ENCODE data around the gene TCAP. TPM values are rescaled to one million over a fixed set of nuclear protein-coding genes. Genes with fewer than 3 reads are reported as not detected.

The TCAP gene
- total RNA-seq, 1 experiment from 2014 or later, result 0.54 TPM

DNA sequence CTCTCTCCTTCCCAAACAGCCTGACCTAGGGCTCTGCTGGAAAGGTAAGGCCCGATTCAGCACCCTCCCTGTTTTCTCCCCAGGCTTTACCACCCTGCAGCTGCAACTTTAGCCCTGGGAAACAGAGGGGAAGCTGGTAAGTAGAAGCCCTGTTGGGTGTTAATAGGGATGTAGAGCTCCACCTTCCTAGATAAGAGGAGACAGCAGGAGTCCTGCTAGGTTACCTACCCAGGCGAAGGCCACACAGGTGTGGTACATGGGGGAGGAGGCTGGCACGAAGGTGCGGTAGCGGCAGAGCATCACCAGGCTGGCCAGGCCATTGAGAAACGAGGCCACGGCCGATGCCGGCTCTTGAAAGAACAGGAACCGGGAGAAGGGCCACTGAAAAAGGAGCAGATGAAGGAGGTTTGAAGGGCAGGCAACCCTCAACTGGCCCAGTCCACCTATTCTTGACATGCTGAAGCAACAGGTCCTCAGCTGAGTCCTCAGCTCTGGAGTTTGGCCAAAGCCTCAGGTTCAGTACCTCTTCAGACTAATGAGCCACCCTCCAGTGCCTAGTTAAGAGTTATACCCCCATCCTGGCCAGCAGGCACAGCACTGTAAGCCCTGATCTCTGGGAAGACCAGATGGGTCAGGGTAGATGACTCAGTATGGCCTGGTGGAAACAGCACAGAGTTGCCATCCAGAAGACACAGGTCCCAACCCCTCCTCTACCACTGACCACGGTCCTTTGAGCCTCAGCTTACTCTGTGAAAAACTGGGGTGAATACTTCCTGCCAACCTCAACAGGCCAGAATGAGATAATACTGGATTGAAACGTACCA, 19.4 kb downstream of the TCAP start:
- no TSS peak for BruUV-seq (replicated peaks)
- no peaks in the 10 kb centered on the region for H3K4me1 ChIP-seq (ENCODE audit: insufficient read depth, low read length, poor library complexity, severe bottlenecking)
- H3K36me3 ChIP-seq (ENCODE audit: insufficient read depth, low read length, poor library complexity, severe bottlenecking), result no peaks in the 10 kb centered on the region
- no peak overlapping the region for H3K4me3 ChIP-seq (ENCODE audit: low read depth, low read length, poor library complexity, severe bottlenecking)
- H3K27ac ChIP-seq (ENCODE audit: low read depth, low read length, poor library complexity, severe bottlenecking), result no peak overlapping the region
- CTCF ChIA-PET, result no interaction called here
- no peaks in the 10 kb centered on the region for H3K27me3 ChIP-seq (replicated peaks; ENCODE audit: insufficient read depth, low read depth, low read length, poor library complexity)
- intact Hi-C loops (cut with micrococcal nuclease; ENCODE audit: unreplicated experiment), result no loop called here
- no peak for DNase-seq (ENCODE audit: low spot score)
- H3K9me3 ChIP-seq (ENCODE audit: low read depth, low read length, poor library complexity, severe bottlenecking), result no peaks in the 10 kb centered on the region
- POLR2A ChIA-PET (ENCODE audit: low non-redundant PET), result no interaction called here
- no peak for TF ChIP-seq EZH2 (IDR thresholded peaks at IDR 0.05; ENCODE audit: borderline replicate concordance, low read depth, low read length, poor library complexity, severe bottlenecking)
- TF ChIP-seq, protein P1, sequence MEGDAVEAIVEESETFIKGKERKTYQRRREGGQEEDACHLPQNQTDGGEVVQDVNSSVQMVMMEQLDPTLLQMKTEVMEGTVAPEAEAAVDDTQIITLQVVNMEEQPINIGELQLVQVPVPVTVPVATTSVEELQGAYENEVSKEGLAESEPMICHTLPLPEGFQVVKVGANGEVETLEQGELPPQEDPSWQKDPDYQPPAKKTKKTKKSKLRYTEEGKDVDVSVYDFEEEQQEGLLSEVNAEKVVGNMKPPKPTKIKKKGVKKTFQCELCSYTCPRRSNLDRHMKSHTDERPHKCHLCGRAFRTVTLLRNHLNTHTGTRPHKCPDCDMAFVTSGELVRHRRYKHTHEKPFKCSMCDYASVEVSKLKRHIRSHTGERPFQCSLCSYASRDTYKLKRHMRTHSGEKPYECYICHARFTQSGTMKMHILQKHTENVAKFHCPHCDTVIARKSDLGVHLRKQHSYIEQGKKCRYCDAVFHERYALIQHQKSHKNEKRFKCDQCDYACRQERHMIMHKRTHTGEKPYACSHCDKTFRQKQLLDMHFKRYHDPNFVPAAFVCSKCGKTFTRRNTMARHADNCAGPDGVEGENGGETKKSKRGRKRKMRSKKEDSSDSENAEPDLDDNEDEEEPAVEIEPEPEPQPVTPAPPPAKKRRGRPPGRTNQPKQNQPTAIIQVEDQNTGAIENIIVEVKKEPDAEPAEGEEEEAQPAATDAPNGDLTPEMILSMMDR (conservative IDR thresholded peaks at IDR 0.05; ENCODE audit: low read depth, low read length), result no peak

DNA sequence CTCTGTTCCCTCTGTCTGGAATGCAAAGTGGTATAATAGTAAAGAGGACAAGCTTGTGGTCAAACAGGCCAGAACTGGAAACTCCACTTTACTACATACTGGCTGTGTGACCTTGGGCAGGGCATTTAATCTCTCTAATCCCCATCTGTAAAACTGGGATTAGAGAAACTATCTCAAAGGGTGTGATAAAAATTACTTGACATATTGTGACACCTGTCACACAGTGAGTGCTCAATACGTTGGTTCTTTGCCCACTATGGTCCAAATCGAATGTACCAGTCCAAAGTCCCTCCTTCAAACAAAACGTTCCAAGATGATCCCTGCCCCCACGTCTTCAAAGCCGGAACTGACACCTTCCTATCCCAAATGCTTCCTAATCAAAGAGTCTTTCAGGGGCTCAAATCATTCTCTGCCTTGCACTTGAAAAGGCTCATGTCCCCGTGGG, 22.0 kb downstream of the TCAP start:
- Histone ChIP-seq H3K27me3 (replicated peaks; ENCODE audit: insufficient read depth, low read depth, low read length, poor library complexity) (no peaks in the 10 kb centered on the region), H3K4me3 (ENCODE audit: low read depth, low read length, poor library complexity, severe bottlenecking) (peak overlapping the region; percentile 62), H3K36me3 (ENCODE audit: insufficient read depth, low read length, poor library complexity, severe bottlenecking) (no peaks in the 10 kb centered on the region), H3K27ac (ENCODE audit: low read depth, low read length, poor library complexity, severe bottlenecking) (peak overlapping the region; percentile 96), H3K9me3 (ENCODE audit: low read depth, low read length, poor library complexity, severe bottlenecking) (no peaks in the 10 kb centered on the region), H3K4me1 (ENCODE audit: insufficient read depth, low read length, poor library complexity, severe bottlenecking) (no peaks in the 10 kb centered on the region)
- POLR2A ChIA-PET (ENCODE audit: low non-redundant PET), result interaction anchor here (1.0 kb wide), 1 partner anchor 13 kb away, joined by 3 read pairs; the partner anchor contains the start of gene ERBB2
- TF ChIP-seq, protein P1 (conservative IDR thresholded peaks at IDR 0.05; ENCODE audit: low read depth, low read length), result no peak
- no peak for TF ChIP-seq EZH2 (IDR thresholded peaks at IDR 0.05; ENCODE audit: borderline replicate concordance, low read depth, low read length, poor library complexity, severe bottlenecking)
- CTCF ChIA-PET, result no interaction called here
- intact Hi-C loops (cut with micrococcal nuclease; ENCODE audit: unreplicated experiment), result no loop called here
- no peak for DNase-seq (ENCODE audit: low spot score)
- TSS peak; percentile 81 for BruUV-seq (replicated peaks)

DNA sequence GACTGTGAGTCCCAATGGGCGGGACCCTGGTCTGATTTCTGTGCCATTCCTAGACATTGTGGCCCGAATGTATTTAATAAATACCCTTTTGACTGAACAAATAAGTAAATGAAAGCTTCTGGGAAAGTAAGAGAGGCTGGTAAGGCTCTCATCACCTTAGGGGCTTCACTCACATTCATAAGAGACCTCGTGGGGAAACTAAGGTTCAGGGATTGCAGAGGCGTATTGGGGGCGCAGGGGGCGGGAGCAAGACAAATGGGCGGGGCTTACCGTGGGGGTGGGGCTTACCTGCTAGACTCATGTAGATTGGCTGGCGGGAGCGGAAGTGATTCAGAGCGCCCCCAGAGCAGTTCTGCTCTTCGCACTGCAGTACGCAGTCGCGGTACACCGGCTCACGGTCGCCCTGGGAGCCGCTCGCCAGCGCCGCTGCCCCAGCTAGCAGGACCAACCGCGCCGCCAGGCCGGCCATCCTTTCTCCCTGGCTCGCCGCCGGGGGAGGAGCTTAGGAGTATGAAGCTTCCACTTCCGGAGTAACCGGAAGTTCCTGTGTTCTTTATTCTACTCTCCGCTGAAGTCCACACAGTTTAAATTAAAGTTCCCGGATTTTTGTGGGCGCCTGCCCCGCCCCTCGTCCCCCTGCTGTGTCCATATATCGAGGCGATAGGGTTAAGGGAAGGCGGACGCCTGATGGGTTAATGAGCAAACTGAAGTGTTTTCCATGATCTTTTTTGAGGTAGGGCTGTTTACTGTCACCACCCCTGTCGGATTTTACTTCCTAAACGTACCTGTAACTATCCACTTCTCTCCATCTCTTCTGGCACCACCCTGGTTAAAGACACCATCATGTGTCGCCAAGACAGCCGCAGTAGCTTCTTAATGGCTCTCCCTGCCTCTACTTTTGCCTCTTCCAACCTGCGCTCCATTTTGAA, 22.7 kb downstream of the TCAP start, which contains the start of gene PGAP3:
PGAP3 (minus strand) TSS at position 512 of the 929 bp plus-strand sequence; CDS start at position 469, 43 bp downstream.
- POLR2A ChIA-PET (ENCODE audit: low non-redundant PET), result interaction anchor here (0.6 to 1.0 kb wide), 2 partner anchors 12 to 46 kb away, joined by 3 to 9 read pairs; partner anchors contain the start of gene ERBB2
- no peaks in the 10 kb centered on the region for H3K4me1 ChIP-seq (ENCODE audit: insufficient read depth, low read length, poor library complexity, severe bottlenecking)
- BruUV-seq (replicated peaks), result TSS peak; percentile 93
- no peaks in the 10 kb centered on the region for H3K36me3 ChIP-seq (ENCODE audit: insufficient read depth, low read length, poor library complexity, severe bottlenecking)
- H3K27me3 ChIP-seq (replicated peaks; ENCODE audit: insufficient read depth, low read depth, low read length, poor library complexity), result no peaks in the 10 kb centered on the region
- no peaks in the 10 kb centered on the region for H3K9me3 ChIP-seq (ENCODE audit: low read depth, low read length, poor library complexity, severe bottlenecking)
- intact Hi-C loops (cut with micrococcal nuclease; ENCODE audit: unreplicated experiment), result no loop called here
- peak within 1 kb of the TSS; percentile 62 for H3K4me3 ChIP-seq (ENCODE audit: low read depth, low read length, poor library complexity, severe bottlenecking)
- TF ChIP-seq, protein P1 (conservative IDR thresholded peaks at IDR 0.05; ENCODE audit: low read depth, low read length), result peak; percentile 20; the same call in 1 of the 2 replicates
- no peak for TF ChIP-seq EZH2 (IDR thresholded peaks at IDR 0.05; ENCODE audit: borderline replicate concordance, low read depth, low read length, poor library complexity, severe bottlenecking)
- CTCF ChIA-PET, result no interaction called here
- peak within 1 kb of the TSS; percentile 96 for H3K27ac ChIP-seq (ENCODE audit: low read depth, low read length, poor library complexity, severe bottlenecking)
- DNase-seq (ENCODE audit: low spot score), result peak; percentile 91
